Measurements from ENCODE around the gene TEKT2.

Gene TEKT2

GRCh38 chr1:36128126-36128904 lies 44.4 kb downstream of the TEKT2 start:
- H3K36me3 ChIP-seq (ENCODE audit: control insufficient read depth in 1 of 2, insufficient read depth in 2 of 2, low read length in 2 of 2): no peaks in the 10 kb centered on the region
- H3K27ac ChIP-seq (ENCODE audit: low read depth, low read length): no peak overlapping the region
- peaks cover 3 to 6% of the 10 kb centered on the region in 2 donors for H3K4me1 ChIP-seq (ENCODE audit: control insufficient read depth in 1 of 2, insufficient read depth in 2 of 2, low read length in 2 of 2)
- H3K27me3 ChIP-seq (ENCODE audit: control insufficient read depth in 1 of 2, insufficient read depth in 2 of 2, low read length in 2 of 2): peaks cover 23 to 29% of the 10 kb centered on the region in 2 donors
- H3K9me3 ChIP-seq (ENCODE audit: control insufficient read depth in 1 of 2, low read length in 2 of 2): no peaks in the 10 kb centered on the region
- no peak overlapping the region for H3K4me3 ChIP-seq (ENCODE audit: low read depth in 1 of 2, low read length in 2 of 2)
- no peak overlapping the region for H3K9ac ChIP-seq (ENCODE audit: low read depth in 1 of 2, low read length in 2 of 2)

GRCh38 chr1:36128905-36129206 lies 45.0 kb downstream of the TEKT2 start:
- no peaks in the 10 kb centered on the region for H3K36me3 ChIP-seq (ENCODE audit: control insufficient read depth in 1 of 2, insufficient read depth in 2 of 2, low read length in 2 of 2)
- no peak overlapping the region for H3K27ac ChIP-seq (ENCODE audit: low read depth, low read length)
- peaks cover 19 to 24% of the 10 kb centered on the region in 2 donors for H3K27me3 ChIP-seq (ENCODE audit: control insufficient read depth in 1 of 2, insufficient read depth in 2 of 2, low read length in 2 of 2)
- peaks cover 7 to 9% of the 10 kb centered on the region in 2 donors for H3K4me1 ChIP-seq (ENCODE audit: control insufficient read depth in 1 of 2, insufficient read depth in 2 of 2, low read length in 2 of 2)
- H3K9me3 ChIP-seq (ENCODE audit: control insufficient read depth in 1 of 2, low read length in 2 of 2): no peaks in the 10 kb centered on the region
- no peak overlapping the region for H3K9ac ChIP-seq (ENCODE audit: low read depth in 1 of 2, low read length in 2 of 2)
- H3K4me3 ChIP-seq (ENCODE audit: low read depth in 1 of 2, low read length in 2 of 2): no peak overlapping the region

DNA sequence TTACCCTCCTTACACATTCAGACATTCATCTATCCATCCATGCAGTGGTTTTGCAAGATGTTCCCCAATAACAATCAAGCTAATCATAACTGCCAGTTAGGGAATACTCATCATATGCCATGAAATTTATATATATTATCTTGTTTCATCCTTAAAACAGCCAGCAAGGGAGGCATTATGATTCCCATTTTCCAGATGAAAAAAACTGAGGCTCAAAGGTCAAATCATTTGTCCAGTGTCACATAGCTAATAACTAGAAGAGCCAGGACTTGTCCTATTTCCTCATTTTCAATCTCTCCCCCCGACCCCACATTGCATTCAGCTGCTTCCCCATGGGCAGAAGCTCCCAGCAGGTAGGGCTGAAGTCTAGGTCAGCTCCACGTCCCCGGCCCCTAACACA lies 48.1 kb downstream of the TEKT2 start:
- Histone ChIP-seq H3K4me3 (ENCODE audit: low read depth in 1 of 2, low read length in 2 of 2) (no peak overlapping the region), H3K27ac (ENCODE audit: low read depth, low read length) (no peak overlapping the region), H3K9me3 (ENCODE audit: control insufficient read depth in 1 of 2, low read length in 2 of 2) (no peaks in the 10 kb centered on the region)

GRCh38 chr1:36133484-36133883 lies 49.6 kb downstream of the TEKT2 start:
- Histone ChIP-seq H3K9me3 (ENCODE audit: control insufficient read depth in 1 of 2, low read length in 2 of 2) (no peaks in the 10 kb centered on the region), H3K27me3 (ENCODE audit: control insufficient read depth in 1 of 2, insufficient read depth in 2 of 2, low read length in 2 of 2) (no peaks in the 10 kb centered on the region), H3K4me3 (ENCODE audit: low read depth in 1 of 2, low read length in 2 of 2) (no peak overlapping the region), H3K36me3 (ENCODE audit: control insufficient read depth in 1 of 2, insufficient read depth in 2 of 2, low read length in 2 of 2) (peaks cover 19 to 22% of the 10 kb centered on the region in 2 donors), H3K9ac (ENCODE audit: low read depth in 1 of 2, low read length in 2 of 2) (no peak overlapping the region), H3K27ac (ENCODE audit: low read depth, low read length) (no peak overlapping the region), H3K4me1 (ENCODE audit: control insufficient read depth in 1 of 2, insufficient read depth in 2 of 2, low read length in 2 of 2) (peaks cover 6 to 10% of the 10 kb centered on the region in 2 donors)

More for the DNA sequence above, 48.1 kb downstream of the TEKT2 start:
- no peaks in the 10 kb centered on the region for H3K27me3 ChIP-seq (ENCODE audit: control insufficient read depth in 1 of 2, insufficient read depth in 2 of 2, low read length in 2 of 2)
- peaks cover 5 to 8% of the 10 kb centered on the region in 2 donors for H3K36me3 ChIP-seq (ENCODE audit: control insufficient read depth in 1 of 2, insufficient read depth in 2 of 2, low read length in 2 of 2)
- H3K9ac ChIP-seq (ENCODE audit: low read depth in 1 of 2, low read length in 2 of 2): no peak overlapping the region
- H3K4me1 ChIP-seq (ENCODE audit: control insufficient read depth in 1 of 2, insufficient read depth in 2 of 2, low read length in 2 of 2): peaks cover 6 to 10% of the 10 kb centered on the region in 2 donors

DNA sequence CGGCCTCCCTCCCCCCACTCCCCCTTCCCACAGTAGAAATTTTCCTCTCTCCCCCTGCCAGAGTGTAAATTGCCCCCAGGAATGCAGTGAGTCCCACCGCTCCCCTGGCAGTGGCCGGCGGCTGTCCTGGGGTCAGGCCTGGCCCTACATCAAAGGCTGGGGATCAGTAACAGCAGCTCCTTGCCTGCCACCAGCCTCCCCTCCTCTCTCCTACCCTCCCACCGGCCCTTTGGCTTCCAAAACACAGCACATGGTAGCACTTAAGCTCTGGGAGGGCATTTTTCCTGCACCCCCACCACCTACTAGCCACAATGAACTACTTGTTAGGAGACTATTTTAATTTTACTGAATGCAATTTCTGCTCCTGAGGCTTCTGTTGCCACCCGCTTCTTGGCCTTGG lies 50.1 kb downstream of the TEKT2 start:
- Histone ChIP-seq H3K9ac (ENCODE audit: low read depth in 1 of 2, low read length in 2 of 2) (no peak overlapping the region), H3K4me1 (ENCODE audit: control insufficient read depth in 1 of 2, insufficient read depth in 2 of 2, low read length in 2 of 2) (peaks cover 6 to 10% of the 10 kb centered on the region in 2 donors), H3K36me3 (ENCODE audit: control insufficient read depth in 1 of 2, insufficient read depth in 2 of 2, low read length in 2 of 2) (peaks cover 20 to 25% of the 10 kb centered on the region in 2 donors), H3K9me3 (ENCODE audit: control insufficient read depth in 1 of 2, low read length in 2 of 2) (no peaks in the 10 kb centered on the region), H3K4me3 (ENCODE audit: low read depth in 1 of 2, low read length in 2 of 2) (no peak overlapping the region), H3K27ac (ENCODE audit: low read depth, low read length) (no peak overlapping the region), H3K27me3 (ENCODE audit: control insufficient read depth in 1 of 2, insufficient read depth in 2 of 2, low read length in 2 of 2) (no peaks in the 10 kb centered on the region)

- peaks cover 6 to 10% of the 10 kb centered on the region in 2 donors for H3K4me1 ChIP-seq (ENCODE audit: control insufficient read depth in 1 of 2, insufficient read depth in 2 of 2, low read length in 2 of 2)
- H3K9ac ChIP-seq (ENCODE audit: low read depth in 1 of 2, low read length in 2 of 2): no peak overlapping the region
- no peak overlapping the region for H3K4me3 ChIP-seq (ENCODE audit: low read depth in 1 of 2, low read length in 2 of 2)
- H3K9me3 ChIP-seq (ENCODE audit: control insufficient read depth in 1 of 2, low read length in 2 of 2): no peaks in the 10 kb centered on the region
- peaks cover 23 to 29% of the 10 kb centered on the region in 2 donors for H3K36me3 ChIP-seq (ENCODE audit: control insufficient read depth in 1 of 2, insufficient read depth in 2 of 2, low read length in 2 of 2)
- no peaks in the 10 kb centered on the region for H3K27me3 ChIP-seq (ENCODE audit: control insufficient read depth in 1 of 2, insufficient read depth in 2 of 2, low read length in 2 of 2)
- no peak overlapping the region for H3K27ac ChIP-seq (ENCODE audit: low read depth, low read length)
These were observed 50.8 kb downstream of the TEKT2 start for GRCh38 chr1:36134505-36135329.

- Histone ChIP-seq H3K9ac (ENCODE audit: low read depth in 1 of 2, low read length in 2 of 2) (no peak overlapping the region), H3K4me3 (ENCODE audit: low read depth in 1 of 2, low read length in 2 of 2) (no peak overlapping the region), H3K4me1 (ENCODE audit: control insufficient read depth in 1 of 2, insufficient read depth in 2 of 2, low read length in 2 of 2) (peaks cover 6 to 10% of the 10 kb centered on the region in 2 donors), H3K27ac (ENCODE audit: low read depth, low read length) (no peak overlapping the region), H3K36me3 (ENCODE audit: control insufficient read depth in 1 of 2, insufficient read depth in 2 of 2, low read length in 2 of 2) (peaks cover 29 to 35% of the 10 kb centered on the region in 2 donors), H3K27me3 (ENCODE audit: control insufficient read depth in 1 of 2, insufficient read depth in 2 of 2, low read length in 2 of 2) (no peaks in the 10 kb centered on the region), H3K9me3 (ENCODE audit: control insufficient read depth in 1 of 2, low read length in 2 of 2) (no peaks in the 10 kb centered on the region)
These were observed 51.4 kb downstream of the TEKT2 start for GRCh38 chr1:36135330-36135667.

GRCh38 chr1:36135796-36136195 lies 51.9 kb downstream of the TEKT2 start:
- no peak overlapping the region for H3K27ac ChIP-seq (ENCODE audit: low read depth, low read length)
- peaks cover 29 to 35% of the 10 kb centered on the region in 2 donors for H3K36me3 ChIP-seq (ENCODE audit: control insufficient read depth in 1 of 2, insufficient read depth in 2 of 2, low read length in 2 of 2)
- no peaks in the 10 kb centered on the region for H3K9me3 ChIP-seq (ENCODE audit: control insufficient read depth in 1 of 2, low read length in 2 of 2)
- H3K4me1 ChIP-seq (ENCODE audit: control insufficient read depth in 1 of 2, insufficient read depth in 2 of 2, low read length in 2 of 2): peaks cover 6 to 10% of the 10 kb centered on the region in 2 donors
- H3K9ac ChIP-seq (ENCODE audit: low read depth in 1 of 2, low read length in 2 of 2): no peak overlapping the region
- no peaks in the 10 kb centered on the region for H3K27me3 ChIP-seq (ENCODE audit: control insufficient read depth in 1 of 2, insufficient read depth in 2 of 2, low read length in 2 of 2)
- H3K4me3 ChIP-seq (ENCODE audit: low read depth in 1 of 2, low read length in 2 of 2): no peak overlapping the region

DNA sequence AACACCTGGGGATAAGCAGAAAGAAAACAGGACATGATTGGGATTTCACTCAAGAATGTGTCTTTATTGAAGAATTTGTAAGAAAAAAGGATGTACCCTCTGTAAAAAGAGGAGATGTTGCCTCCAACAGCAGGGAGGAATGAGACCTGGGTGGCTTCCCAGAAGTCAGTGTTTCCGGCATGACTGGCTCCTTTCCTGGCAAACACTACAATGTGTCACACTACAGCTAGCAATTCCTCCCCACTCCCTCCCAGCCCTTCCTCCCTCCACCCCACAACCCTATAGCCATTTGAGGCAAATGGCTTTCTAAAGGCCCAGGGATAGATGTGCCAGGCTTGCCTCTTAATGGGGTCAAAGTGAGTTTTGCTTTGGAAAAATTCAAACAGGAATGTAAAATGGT lies 52.6 kb downstream of the TEKT2 start:
- Histone ChIP-seq H3K4me3 (ENCODE audit: low read depth in 1 of 2, low read length in 2 of 2) (no peak overlapping the region), H3K36me3 (ENCODE audit: control insufficient read depth in 1 of 2, insufficient read depth in 2 of 2, low read length in 2 of 2) (peaks cover 29 to 35% of the 10 kb centered on the region in 2 donors), H3K9me3 (ENCODE audit: control insufficient read depth in 1 of 2, low read length in 2 of 2) (no peaks in the 10 kb centered on the region), H3K4me1 (ENCODE audit: control insufficient read depth in 1 of 2, insufficient read depth in 2 of 2, low read length in 2 of 2) (peaks cover 6 to 10% of the 10 kb centered on the region in 2 donors), H3K27me3 (ENCODE audit: control insufficient read depth in 1 of 2, insufficient read depth in 2 of 2, low read length in 2 of 2) (no peaks in the 10 kb centered on the region), H3K9ac (ENCODE audit: low read depth in 1 of 2, low read length in 2 of 2) (no peak overlapping the region), H3K27ac (ENCODE audit: low read depth, low read length) (no peak overlapping the region)

- no peak overlapping the region for H3K9ac ChIP-seq (ENCODE audit: low read depth in 1 of 2, low read length in 2 of 2)
These were observed 53.3 kb downstream of the TEKT2 start for GRCh38 chr1:36137226-36137625.

More at GRCh38 chr1:36137226-36137625, 53.3 kb downstream of the TEKT2 start:
- Histone ChIP-seq H3K36me3 (ENCODE audit: control insufficient read depth in 1 of 2, insufficient read depth in 2 of 2, low read length in 2 of 2) (peaks cover 29 to 35% of the 10 kb centered on the region in 2 donors), H3K4me1 (ENCODE audit: control insufficient read depth in 1 of 2, insufficient read depth in 2 of 2, low read length in 2 of 2) (peaks cover 7 to 14% of the 10 kb centered on the region in 2 donors), H3K4me3 (ENCODE audit: low read depth in 1 of 2, low read length in 2 of 2) (no peak overlapping the region), H3K27ac (ENCODE audit: low read depth, low read length) (no peak overlapping the region), H3K9me3 (ENCODE audit: control insufficient read depth in 1 of 2, low read length in 2 of 2) (no peaks in the 10 kb centered on the region), H3K27me3 (ENCODE audit: control insufficient read depth in 1 of 2, insufficient read depth in 2 of 2, low read length in 2 of 2) (no peaks in the 10 kb centered on the region)
